ENCODE results near the gene P4HA1. TPM values are rescaled to one million over a fixed set of nuclear protein-coding genes. Genes with fewer than 3 reads are reported as not detected.
"Not testable (repeated sequence)": the region's sequence is repeated elsewhere in the genome, so short reads cannot be mapped to it uniquely, and the experiment has no call there.

P4HA1 gene
- total RNA-seq, 1 donor from 2014 or later: 79.2 TPM

DNA sequence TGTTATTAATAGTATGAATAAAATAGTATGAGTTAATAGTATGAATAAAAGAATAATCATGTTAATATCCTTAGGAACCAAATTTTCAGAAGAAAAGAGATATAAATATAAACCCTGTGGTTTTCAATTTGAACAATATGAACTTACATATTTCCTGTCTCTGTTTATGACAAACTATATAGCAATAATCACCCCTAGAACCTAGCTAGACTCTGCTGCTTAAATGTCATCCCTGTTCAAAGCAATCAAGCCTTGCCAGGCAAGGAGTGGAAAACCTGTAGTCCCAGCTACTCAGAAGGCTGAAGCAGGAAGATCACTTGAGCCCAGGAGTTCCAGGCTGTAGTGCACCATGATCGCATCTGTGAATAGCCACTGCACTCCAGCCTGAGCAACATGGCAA lies 36.5 kb downstream of the P4HA1 start:
- ATAC-seq (ENCODE audit: poor library complexity): no peak
- no peak for DNase-seq
- intact Hi-C loops (cut with DNase I): no loop called here

DNA sequence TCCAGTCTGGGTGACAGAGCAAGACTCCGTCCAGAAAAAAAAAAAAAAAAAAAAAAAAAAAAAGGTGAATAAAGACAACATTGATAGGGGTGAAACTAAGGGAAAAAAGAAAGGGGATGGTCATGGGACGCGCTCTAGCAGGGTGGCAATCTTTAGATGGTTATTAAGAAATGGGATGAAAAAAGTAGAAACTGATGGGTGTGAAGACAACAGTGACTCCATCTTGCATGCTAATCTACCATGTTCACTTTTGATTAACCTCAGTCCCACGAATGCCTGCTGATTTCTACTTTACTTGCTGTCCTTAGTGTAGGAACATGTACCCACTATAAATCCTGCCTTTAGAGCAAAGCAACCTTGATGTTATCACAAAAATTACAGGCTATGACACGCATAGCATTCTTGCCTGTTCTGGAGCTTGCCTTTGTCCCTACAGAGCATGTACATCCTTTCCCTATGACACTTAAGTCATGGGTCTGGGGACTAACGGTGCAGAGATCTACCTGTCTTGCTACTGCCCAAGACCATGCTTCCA lies 38.5 kb downstream of the P4HA1 start:
- DNase-seq: no peak
- no peak for ATAC-seq (ENCODE audit: poor library complexity)
- intact Hi-C loops (cut with DNase I): no loop called here

DNA sequence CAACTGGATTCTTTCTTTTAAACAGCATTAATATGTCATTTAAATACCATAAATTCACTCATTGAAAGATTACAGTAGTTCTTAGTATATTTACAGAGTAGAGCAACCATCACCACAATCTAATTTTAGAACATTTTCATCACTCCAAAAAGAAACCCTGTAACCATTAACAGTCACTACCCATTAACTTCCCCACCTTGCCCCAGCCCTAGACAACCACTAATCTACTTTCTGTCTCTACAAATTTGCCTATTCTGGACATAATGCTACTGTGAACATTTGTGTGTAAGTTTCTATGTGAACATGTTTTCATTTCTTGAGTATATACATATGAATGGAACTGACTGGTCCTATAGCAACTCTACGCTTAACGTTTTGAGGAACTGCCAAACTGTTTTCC lies 42.4 kb downstream of the P4HA1 start:
- DNase-seq (no peak), ATAC-seq (ENCODE audit: poor library complexity) (no peak)
- intact Hi-C loops (cut with DNase I): no loop called here

DNA sequence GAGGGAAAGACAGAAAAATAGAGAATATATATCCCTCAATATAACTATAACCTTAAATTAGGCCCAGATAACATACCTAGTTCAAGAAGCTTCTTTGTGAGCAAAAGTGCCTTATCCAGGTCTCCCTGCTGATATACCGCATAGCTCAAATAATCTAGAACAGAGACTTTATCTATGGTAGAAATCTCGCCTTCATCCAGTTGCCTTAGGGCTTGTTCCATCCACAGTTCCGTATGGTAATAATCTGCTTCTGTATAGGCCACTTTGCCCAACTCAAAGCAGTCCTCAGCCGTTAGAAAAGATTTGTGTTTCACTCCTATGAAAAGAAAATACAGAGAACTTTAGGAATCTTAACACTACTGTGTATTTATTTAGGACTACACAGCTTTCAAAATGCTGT lies 43.4 kb downstream of the P4HA1 start:
- no peak for DNase-seq
- no peak for ATAC-seq (ENCODE audit: poor library complexity)
- intact Hi-C loops (cut with DNase I): no loop called here

DNA sequence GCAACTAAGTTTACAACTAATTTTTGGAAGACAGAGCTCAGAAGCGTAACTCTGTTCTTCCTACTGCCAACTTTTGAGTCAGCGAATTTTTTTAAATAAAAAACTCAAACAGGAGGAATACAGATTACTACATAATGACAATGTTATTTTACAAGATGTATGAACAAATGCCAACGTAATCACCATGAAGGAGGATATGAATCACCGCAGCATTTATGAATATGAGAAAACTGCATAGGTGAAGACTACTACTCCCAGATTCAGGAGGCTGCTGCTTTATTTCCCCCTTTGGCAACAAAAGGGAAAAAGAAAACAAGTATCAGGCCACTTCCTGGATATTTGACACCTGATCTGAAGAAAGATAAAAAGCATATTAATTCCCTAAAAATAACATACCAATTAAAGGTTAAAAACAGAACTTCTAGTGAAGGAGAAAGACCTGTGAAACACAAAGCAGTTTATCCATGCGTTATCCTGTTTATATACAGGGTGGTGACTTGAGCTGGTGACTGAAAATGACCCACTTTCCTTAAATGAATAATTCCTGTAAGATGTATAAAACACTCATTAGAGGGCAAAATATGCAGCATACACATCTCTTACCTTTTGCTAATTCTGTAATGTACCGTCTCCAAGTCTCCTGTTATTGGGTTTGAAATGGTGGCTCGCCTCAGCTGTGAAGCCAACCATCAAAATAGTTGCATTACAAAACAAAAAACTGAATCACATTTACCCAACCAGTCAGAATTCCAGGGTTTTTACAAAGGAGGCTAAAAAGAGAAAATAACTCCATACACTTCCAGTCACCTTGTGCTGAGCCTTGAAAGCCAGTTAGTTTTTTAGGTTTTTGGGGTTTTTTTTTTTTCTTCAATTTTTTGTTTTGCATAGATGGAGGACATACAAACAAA lies 52.0 kb downstream of the P4HA1 start:
- peak; percentile 35 for ATAC-seq (ENCODE audit: poor library complexity)
- DNase-seq: no peak
- intact Hi-C loops (cut with DNase I): no loop called here

DNA sequence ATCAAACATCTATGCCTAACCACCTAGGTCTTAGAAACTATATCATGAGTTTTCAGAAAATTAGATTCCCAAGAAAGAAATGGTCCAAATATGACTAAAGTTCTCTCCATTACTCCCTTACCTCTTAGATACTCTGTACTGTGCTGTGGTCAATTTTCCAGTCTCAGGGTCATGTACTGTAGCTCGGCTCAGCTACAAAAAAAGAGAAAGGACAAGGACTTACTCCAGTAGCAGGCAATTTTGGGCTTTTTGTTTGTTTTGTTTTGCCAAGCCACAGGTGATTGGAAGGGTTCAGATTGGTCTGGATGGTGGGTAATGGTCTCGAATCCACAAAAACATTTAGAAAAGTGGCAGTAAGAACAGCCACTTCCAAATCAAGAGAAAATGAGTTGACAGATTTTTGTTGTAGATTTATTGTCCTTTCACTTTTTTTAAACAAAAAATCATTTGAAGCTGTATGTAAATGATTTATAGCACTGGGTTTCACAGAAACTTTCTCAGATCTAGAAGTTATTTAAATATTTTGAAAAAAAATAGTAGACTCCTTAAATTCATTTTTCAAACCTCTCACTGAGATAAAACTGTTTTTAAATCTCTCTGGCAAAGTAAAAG lies 52.8 kb downstream of the P4HA1 start:
- DNase-seq: no peak
- no peak for ATAC-seq (ENCODE audit: poor library complexity)
- intact Hi-C loops (cut with DNase I): no loop called here

DNA sequence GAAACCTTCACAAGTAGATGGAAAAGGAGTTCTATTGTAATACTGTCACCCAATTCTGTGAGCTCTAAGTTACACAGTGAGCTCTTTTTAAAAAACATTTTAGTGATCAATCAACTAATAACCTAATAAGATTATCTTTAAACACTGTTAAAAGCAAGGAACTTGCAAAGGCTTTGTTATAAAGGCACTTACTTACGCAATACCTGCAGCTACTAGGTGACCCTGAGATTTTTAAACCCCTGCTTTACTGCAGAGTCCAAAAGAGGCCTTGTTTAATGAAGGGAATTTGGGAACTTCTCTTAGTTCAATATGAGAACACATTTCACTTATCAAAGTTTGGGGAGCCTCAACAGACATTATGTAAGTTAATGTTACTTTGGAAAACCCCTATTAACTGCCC lies 53.3 kb downstream of the P4HA1 start:
- DNase-seq: no peak
- ATAC-seq (ENCODE audit: poor library complexity): no peak
- intact Hi-C loops (cut with DNase I): no loop called here

DNA sequence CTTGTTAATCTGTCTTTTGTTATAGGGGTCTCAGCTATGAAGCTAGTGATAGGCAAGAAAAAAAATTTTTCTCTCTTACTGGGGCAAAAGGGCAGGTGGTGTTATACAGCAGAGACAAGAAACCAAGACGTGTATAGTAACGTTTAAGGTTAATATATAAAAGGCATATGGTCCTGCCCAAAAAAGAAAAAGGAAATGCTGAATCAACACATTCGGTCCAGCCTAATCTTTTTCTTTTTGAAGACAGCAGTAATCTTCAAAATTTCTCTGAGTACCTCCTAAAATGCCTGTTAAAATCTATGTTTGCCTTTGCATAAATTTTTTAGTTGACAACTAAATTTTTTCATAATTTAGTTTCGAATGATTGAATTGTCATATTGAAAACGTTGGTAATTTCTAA lies 54.5 kb downstream of the P4HA1 start:
- DNase-seq (no peak), ATAC-seq (ENCODE audit: poor library complexity) (no peak)
- intact Hi-C loops (cut with DNase I): no loop called here

DNA sequence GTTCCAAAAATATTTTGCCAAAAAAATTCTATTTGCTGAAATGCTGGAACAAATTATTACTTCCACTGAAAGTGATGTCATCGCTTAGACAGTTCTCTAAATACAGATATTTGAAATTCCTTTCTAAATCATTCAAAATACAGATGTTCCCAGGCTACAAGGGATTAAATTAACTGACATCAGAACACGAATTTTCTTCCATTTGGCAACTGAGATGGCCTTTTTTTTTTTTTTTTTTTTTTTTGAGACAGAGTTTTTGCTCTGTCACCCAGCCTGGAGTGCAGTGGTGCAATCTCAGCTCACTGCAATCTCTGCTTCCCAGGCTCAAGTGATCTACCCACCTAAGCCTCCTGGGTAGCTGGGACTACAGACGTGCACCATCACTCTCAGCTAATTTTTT lies 57.0 kb downstream of the P4HA1 start:
- DNase-seq: no peak
- intact Hi-C loops (cut with DNase I): loop anchor here (10.0 kb wide), 1 partner anchor 105 kb away; no protein-coding TSS in a partner anchor
- ATAC-seq (ENCODE audit: poor library complexity): peak; percentile 75

DNA sequence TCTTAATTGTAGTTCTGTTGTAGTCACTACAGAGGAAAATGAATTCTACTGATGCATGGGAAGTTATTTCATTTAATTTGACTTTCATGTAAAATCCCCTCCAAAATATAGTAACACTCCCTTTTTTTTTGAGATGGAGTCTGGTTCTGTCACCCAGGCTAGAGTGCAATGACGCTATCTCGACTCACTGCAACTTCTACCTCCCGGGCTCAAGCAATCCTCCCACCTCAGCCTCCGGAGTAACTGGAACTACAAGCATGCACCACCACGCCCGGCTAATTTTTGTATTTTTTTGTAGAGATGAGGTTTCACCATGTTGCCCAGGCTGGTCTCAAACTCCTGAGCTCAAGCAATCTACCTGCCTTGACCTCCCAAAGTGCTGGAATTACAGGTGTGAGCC lies 60.4 kb downstream of the P4HA1 start:
- intact Hi-C loops (cut with DNase I): loop anchor here (10.0 kb wide), 1 partner anchor 109 kb away; no protein-coding TSS in a partner anchor
- DNase-seq; ATAC-seq (ENCODE audit: poor library complexity): not testable (repeated sequence)

DNA sequence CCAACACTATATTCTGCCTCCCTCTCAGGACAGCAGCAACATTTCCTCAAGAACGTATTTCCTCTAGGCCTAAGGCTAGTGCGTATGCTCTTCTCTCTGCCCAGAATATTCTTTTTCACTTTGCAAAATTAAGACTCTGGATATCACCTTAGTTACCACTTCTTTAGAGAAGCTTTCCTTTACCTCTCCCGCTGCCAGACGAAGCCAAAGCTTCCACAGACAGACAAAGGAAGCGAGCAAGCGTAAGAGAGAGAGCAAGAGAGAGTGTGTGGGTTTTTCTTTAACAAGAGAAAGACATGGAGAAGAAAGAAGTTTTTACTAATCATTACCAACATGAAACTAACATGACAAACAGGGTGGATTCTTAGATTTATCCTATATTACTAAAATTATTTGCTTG lies 64.1 kb downstream of the P4HA1 start:
- intact Hi-C loops (cut with DNase I): loop anchor here (10.0 kb wide), 1 partner anchor 112 kb away; no protein-coding TSS in a partner anchor
- DNase-seq (no peak), ATAC-seq (ENCODE audit: poor library complexity) (no peak)

DNA sequence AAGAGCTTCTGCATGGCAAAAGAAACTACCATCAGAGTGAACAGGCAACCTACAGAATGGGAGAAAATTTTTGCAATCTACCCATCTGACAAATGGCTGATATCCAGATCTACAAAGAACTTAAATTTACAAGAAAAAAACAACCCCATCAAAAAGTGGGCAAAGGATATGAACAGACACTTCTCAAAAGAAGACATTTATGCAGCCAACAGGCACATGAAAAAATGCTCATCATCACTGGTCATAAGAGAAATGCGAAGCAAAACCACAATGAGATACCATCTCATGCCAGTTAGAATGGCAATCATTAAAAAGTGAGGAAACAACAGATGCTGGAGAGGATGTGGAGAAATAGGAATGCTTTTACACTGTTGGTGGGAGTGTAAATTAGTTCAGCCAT lies 70.0 kb downstream of the P4HA1 start:
- ATAC-seq (ENCODE audit: poor library complexity); intact Hi-C loops (cut with DNase I); DNase-seq: not testable (repeated sequence)

DNA sequence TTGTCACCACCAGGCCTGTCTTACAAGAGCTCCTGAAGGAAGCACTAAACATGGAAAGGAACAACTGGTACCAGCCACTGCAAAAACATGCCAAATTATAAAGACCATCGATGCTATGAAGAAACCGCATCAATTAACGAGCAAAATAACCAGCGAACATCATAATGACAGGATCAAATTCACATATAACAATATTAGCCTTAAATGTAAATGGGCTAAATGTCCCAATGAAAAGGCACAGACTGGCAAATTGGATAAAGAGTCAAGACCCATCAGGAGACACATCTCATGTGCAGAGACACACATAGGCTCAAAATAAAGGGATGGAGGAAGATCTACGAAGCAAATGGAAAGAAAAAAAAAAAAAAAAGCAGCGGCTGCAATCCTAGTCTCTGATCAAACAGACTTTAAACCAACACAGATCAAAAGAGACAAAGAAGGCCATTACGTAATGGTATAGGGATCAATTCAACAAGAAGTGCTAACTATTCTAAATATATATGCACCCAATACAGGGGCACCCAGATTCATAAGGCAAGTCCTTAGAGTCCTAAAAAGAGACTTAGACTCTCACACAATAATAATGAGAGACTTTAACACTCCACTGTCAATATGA lies 73.1 kb downstream of the P4HA1 start:
- intact Hi-C loops (cut with DNase I); DNase-seq; ATAC-seq (ENCODE audit: poor library complexity): not testable (repeated sequence)

DNA sequence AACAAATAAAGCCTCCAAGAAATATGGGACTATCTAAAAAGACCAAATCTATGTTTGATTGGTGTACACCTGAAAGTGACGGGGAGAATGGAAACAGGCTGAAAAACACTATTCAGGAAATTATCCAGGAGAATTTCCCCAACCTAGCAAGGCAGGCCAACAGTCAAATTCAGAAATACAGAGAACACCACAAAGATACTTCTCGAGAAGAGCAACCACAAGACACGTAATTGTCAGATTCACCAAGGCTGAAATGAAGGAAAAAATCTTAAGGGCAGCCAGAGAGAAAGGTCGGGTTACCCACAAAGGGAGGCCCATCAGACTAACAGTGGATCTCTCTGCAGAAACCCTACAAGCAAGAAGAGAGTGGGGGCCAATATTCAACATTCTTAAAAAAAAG lies 73.7 kb downstream of the P4HA1 start:
- DNase-seq; ATAC-seq (ENCODE audit: poor library complexity); intact Hi-C loops (cut with DNase I): not testable (repeated sequence)

DNA sequence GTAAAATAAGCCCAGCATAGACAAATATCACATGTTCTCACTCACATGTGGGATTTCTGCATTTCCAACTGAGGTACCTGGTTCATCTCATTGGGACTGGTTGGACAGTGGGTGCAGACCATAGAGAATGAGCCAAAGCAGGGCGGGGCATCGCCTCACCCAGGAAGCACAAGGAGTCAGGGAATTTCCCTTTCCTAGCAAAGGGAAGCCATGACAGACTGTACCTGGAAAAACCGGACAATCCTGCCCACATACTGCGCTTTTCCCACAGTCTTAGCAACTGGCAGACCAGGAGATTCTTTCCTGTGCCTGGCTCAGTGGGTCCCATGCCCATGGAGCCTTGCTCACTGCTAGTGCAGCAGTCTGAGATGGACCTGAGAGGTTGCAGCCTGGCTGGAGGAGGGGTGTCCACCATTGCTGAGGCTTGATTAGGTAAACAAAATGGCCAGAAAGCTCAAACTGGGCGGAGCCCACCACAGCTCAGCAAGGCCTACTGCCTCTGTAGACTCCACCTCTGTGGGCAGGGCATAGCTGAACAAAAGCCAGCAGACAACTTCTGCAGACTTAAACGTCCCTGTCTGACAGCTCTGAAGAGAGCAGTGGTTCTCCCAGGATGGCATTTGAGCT lies 75.0 kb downstream of the P4HA1 start:
- ATAC-seq (ENCODE audit: poor library complexity); intact Hi-C loops (cut with DNase I); DNase-seq: not testable (repeated sequence)

DNA sequence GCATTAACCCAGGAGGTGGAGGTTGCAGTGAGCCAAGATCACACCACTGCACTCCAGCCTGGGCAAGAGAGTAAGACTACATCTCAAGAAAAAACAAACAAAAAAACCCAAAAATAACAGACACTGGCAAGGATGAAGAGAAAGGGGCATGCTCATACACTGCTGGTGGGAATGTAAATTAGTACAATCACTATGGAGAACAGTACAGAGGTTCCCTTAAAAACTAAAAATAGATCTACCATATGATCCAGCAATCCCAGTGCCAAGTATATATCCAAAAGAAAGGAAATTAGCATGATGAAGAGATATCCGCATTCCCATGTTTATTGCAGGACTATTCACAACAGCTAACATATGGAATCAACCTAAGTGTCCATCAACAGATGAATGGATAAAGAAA lies 75.6 kb downstream of the P4HA1 start:
- DNase-seq: no peak
- no peak for ATAC-seq (ENCODE audit: poor library complexity)
- intact Hi-C loops (cut with DNase I): no loop called here

DNA sequence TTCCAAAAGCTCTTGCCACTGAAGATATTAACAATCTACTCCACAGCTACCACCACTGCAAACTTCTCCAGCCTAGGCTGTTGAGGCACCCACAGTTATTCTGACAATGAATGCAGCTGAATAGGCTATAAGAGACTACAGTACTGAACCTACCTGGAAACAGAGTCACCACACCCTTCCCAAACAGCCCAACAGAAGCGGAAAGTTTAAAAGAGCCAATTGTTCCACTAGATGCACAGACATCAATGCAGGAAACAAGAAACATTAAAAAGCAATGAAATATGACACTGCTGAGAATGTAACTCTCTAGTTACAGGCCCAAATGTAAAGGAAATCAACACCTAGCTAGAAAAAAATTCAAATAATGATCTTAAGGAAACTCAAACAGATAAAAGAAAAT lies 77.6 kb downstream of the P4HA1 start:
- intact Hi-C loops (cut with DNase I): no loop called here
- ATAC-seq (ENCODE audit: poor library complexity): no peak
- no peak for DNase-seq

DNA sequence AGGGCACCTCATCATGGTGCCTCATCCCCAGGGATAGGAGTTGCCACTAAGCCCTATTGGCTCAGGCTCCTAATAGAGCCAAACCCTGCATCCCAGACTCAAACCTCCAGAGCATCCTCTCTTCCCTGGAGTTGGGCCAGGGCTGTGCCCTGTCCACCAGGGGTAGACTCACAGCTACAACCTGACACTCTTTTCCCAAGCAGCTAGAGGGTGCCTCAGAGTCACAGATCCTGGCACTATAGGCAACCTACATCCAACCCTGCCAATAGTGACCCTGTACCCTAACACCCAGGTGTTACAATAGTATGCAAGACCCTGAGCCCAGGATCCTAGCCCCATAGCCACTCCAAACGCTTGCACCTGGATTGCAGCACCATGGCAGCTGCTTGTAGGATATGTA lies 78.0 kb downstream of the P4HA1 start:
- ATAC-seq (ENCODE audit: poor library complexity) (peak; percentile 18), DNase-seq (no peak)
- intact Hi-C loops (cut with DNase I): no loop called here

DNA sequence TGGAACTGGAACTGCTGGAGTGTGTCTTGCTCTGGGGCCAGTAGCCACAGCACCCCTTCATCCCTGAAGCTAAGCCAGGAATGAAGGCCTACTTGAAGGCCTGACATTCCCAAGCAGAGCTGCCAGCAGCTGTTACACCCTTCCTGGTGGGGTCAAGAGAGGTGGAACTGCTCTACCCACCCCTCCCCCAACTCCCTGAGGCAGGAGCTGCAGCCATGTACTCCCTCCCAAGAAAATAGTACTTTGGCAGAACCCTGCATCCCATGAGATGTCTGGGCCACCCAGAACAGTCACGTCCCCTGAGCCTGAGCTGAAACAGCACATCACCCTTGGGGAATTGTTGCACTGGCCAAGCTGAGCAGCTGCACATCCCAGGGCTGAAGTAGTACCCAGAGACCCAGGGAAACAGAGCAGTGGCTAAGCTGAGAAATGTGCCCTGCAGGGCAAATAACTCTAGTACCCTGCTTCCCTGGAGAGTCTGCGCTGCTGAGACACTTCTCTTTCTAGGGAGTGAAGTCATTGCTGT lies 78.6 kb downstream of the P4HA1 start:
- intact Hi-C loops (cut with DNase I): no loop called here
- DNase-seq (no peak), ATAC-seq (ENCODE audit: poor library complexity) (peak; percentile 83)
